Activated CD4-positive, alpha-beta T cell treated with anti-CD3 and anti-CD28 coated beads for 4 hours (primary cell): ENCODE data around the gene SPATA21.

ENCODE experiments used
- DNase-seq, 2 donors: peaks; one replicate each; pipeline ENCODE4 v3.0.0-alpha.2; 2020

The SPATA21 gene

DNA sequence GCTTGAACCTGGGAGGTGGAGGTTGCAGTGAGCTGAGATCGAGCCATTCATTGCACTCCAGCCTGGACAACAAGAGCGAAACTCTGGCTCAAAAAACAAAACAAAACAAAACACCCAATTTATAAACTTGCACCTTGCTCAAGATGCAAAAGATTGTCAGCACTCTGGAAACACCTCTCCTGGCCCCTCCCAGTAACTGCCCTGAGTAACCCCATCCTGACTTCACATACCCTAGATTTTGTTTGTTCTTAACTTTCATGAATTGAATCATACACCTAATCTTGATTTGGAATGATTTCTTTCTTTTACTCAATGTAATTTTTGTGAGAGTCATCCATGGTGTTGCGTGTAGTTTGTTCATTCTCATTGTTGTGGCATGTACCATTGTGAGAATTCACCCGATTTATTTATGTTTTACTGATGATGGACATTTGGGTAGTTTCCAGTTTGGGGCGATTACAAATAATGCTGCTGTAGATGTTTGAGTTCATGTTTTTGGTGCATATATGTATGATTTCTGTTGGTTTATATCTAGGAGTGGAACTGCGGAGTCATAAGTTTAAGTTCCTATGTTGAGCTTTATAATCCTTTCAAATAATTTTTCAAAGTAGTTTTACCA lies 13.7 kb upstream of the SPATA21 start:
- DNase-seq = no peak

GRCh38 chr1:16449666-16450065 lies 12.4 kb upstream of the SPATA21 start:
- DNase-seq = no peak

DNA sequence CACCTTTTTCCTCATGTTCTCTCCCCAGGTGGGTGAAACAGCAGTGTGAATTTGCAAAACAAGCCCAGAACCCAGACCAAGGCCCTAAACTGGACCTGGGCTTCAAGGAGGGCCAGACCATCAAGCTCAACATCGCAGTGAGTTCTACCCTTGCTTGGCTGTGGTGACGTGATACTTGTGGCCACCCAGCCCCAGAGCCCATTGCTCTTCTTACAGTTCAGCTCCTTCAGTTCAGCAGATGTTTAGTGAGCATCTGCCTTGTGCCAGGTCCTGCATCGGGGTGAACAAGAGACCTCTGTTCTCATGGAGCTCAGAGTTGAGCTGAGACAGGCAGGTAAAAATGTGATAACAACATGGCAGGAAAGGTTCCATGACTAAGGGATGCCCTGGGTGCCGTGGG lies 11.8 kb upstream of the SPATA21 start:
- no peak for DNase-seq

DNA sequence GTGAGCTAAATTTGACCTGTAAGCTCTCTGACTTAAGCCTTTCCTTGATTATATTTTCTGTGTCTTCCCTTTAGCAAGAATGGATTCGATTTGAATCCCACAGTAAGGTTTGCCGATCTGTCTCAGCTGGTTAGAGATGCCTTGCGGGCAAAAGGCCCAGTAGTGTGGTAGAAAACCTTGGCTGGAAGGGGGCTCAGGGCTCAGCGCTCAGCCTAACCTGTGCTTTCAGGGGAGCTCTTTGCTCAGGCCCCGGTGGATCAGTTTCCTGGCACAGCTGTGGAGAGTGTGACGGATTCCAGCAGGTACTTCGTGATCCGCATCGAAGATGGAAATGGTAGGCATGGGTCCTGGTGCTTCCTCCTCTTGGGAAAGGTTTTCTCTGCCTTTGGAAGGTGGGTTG lies 10.4 kb upstream of the SPATA21 start:
- no peak for DNase-seq

GRCh38 chr1:16446116-16446515 lies 8.9 kb upstream of the SPATA21 start:
- no peak for DNase-seq

- DNase-seq = no peak
Observed at GRCh38 chr1:16445052-16445451, 7.8 kb upstream of the SPATA21 start.

- no peak for DNase-seq
Observed at GRCh38 chr1:16443975-16444770, 6.9 kb upstream of the SPATA21 start.

DNA sequence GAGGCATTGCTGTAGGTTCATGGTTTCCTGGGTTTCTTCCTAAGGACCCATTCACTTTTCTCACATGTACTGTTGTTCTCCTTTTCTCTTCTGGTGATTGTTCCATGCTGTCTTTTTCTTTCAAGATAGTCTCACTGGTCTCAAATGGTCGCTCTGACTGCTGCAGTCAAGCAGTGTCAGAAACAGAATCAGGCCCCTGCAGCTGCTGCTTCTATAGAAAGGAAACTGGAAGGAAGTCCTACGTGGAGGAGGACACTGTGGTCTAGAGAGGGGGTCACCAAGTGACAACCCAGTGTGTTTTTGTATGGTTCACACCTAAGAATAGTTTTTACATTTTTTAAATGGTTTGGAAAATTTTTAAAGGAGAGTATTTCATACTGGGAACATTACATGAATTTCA lies 5.7 kb upstream of the SPATA21 start:
- no peak for DNase-seq

DNA sequence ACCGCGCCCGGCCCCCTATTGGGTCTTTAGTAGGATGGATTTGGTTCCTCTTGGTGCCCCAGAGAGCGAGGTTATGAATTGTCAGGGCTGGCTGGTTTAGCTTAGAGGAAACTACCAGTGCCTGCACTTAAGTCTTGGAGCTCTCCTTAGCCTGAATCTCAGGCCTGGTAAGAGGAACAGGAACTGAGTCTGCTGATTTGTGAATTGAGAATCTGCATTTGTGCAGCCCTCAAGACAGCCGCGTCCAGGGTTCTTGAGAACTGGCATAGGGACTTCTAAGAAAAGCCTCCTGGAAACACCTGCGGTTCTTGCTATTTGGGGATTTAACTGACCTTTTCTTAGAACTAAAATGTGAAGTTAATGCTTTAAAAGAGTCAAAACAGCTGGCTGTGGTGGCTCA lies 5.0 kb upstream of the SPATA21 start:
- no peak for DNase-seq

- no peak for DNase-seq
Observed at GRCh38 chr1:16441282-16441665, 4.0 kb upstream of the SPATA21 start.

DNA sequence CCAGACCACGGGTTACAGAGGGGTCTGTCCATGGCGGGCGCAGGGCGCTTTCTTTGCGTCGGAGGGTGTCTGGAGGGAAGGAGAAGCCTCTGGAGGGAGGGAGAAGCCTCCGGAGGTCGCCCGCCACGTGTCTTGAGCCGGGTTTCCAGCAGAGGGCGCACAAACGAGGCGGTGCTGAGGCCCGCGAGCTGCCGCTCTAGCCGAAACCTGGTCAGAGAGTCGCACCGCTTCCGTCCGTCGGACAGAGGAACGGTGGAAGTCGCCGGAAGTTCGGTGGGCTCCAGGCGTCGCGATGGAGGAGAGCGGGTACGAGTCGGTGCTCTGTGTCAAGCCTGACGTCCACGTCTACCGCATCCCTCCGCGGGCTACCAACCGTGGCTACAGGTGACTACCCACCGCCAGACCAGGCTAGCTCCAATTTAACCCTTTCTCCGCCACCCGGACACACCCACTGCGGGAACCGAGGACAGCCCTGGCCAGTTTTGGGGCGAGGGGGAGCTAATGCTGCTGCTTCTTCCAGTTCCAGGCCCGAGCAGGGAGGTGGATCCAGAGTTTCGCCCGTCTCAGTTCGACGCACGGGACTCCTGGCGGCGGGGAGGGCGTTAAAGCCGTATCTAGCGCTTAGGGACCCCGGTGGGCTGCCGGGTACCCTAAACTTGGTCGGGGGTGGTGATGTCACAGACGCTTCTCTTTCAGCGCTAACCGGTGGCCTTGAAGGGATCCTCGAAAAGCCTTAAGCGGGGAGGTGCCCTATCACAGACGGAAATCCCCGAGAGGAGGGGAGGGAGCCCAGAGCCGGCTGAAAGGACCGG lies 3.5 kb upstream of the SPATA21 start, which contains the start of gene NECAP2:
NECAP2 (plus strand) TSS at position 255 of the 812 bp plus-strand sequence; CDS start at position 293, 38 bp downstream.
- peak; percentile 91 to 95 for DNase-seq

GRCh38 chr1:16440131-16440469 lies 2.9 kb upstream of the SPATA21 start:
- peak; percentile 4 to 5 for DNase-seq

- no peak for DNase-seq
Observed at GRCh38 chr1:16438924-16439323, 1.7 kb upstream of the SPATA21 start.

DNA sequence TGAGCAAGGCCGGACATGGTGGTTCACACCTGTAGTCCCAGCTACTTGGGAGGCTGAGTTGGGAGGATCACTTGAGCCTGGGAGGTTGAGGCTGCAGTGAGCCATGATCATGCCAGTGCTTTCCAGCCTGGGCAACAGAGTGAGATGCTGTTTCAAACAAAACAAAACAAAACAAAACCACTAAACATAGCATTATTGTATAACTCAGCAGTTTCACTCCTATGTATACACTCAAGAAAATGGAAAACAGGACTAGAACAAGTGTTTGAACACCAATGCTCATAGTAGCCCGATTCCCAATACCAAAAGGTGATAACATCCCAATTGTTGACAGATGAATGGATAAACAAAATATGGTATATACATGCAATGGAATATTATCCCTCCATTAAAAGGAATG lies 1.3 kb upstream of the SPATA21 start:
- no peak for DNase-seq

DNA sequence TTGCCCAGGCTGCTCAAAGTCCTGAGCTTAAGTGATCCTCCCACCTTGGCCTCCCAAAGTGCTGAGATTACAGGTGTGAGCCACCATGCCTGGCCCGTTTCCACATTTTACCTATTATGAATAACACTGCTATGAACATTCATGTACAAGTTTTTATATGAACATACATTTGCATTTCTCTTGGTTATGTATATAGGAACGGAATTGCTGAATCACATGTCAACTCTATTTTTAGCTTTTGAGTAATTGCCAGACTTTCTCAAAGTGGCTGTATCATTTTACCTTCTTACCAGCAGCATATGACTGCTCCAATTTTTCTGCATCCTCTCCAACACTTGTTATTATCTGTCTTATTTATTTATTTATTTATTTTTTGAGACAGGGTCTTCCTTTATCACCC lies 2.7 kb downstream of the SPATA21 start:
- DNase-seq = no peak

- no peak for DNase-seq
Observed at GRCh38 chr1:16434007-16434406, 3.2 kb downstream of the SPATA21 start.

DNA sequence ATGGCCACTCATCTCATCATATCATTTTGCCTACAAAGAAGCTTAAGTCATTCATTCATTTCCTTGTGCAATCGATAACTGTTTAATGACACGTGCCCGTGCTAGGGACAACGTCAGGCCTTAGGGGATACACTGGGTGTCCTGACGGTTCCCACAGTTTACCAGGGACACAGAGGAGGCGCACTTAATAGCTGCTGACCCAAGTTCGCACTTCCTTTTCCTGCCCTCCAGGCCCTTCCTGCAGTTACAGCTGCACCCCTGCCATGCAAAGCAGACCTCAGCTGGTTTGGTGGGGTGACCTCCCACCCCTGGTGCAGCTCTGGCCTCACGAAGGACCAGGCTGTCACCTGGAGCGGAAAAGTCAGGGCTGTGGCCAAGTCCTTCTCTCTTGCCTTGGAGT lies 4.2 kb downstream of the SPATA21 start:
- DNase-seq = no peak

GRCh38 chr1:16430606-16431005 lies 6.6 kb downstream of the SPATA21 start:
- DNase-seq = no peak

DNA sequence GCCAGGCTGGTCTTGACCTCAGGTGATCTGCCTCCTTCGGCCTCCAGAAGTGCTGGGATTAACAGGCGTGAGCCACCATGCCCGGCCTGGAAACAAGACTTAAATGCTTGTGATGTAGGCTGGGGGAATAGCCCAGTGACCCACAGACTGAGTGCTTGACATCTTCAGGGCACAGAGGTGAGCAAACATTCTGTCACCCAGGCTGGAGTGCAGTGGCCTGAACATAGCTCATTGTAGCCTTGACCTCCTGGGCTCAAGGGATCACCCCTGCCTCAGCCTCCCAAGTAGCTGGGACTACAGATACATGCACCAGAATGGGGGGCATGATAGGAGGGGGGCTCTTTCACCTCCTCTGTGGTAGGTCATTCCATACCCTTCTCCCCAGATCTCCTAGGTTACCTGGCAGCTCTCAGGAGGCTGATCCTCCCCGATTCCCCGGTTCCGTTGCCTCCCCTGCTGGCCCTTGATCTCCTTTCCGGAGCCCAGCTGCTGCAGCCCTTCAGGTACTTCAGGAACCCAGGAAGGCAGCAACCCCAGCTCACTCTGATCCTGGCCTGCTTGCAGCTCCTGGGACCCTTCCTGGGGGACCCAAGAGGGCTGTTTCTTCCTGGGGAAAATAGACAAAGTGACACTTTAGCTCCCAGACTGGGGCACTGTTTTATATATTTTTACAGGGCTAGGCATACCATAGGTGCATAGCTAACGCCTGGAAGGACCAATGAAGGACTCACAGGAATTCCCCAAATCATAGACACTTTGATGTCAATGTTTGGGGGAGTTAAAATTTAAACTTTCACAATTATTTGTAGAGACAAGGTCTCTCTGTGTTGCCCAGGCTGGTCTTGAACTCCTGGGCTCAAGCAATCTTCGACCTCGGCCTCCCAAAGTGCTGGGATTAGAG lies 11.8 kb downstream of the SPATA21 start:
- DNase-seq = no peak

DNA sequence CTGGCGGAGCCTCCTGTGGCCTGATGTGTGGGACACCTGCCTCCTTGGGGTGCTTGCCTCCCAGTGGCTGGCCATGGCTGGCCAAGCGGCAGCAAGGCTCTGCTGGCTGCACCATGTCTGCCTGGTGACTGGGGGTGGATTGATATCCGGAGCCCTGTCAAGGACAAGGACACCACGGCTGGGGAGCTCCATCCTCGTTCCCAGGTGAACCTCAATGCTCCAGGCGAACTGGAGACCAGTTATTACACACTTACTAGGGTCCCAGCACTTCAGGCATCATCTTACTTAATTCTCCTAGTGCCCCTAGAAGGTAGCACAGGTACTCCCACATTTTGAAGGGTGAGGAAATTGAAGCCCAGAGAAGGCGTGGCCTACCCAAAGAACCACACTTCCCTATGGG lies 15.2 kb downstream of the SPATA21 start:
- no peak for DNase-seq

DNA sequence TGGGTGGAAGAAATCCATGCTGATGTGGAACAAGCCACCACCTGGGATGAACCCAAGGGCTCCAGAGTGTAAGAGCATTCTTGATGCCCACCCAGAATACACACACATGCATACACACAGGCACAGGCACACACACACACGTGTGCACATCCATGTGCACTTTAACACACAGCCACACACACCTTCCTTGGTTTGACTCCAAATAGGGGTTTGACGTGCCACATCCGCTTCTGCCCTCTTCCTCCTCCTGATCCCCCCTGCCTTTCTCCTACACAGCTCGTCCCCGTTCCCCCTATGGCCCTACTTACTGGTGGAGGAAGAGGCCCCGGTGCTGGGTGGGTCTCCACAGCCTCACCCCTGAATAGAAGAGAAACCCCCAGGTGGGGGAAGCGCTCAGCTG lies 16.0 kb downstream of the SPATA21 start:
- no peak for DNase-seq

- DNase-seq = peak; percentile 32 to 41
Observed at GRCh38 chr1:16420424-16421118, 16.7 kb downstream of the SPATA21 start.
